HG03439 (cell line): ENCODE results near the gene NRP1.
A peak's percentile ranks its signal among the peaks of the same experiment; 100 is the strongest.

Source experiments
- ATAC-seq: cut with Tn5 transposase; IDR thresholded peaks from one replicate; pipeline ENCODE4 v1.9.1; 2021; ENCODE audit warnings: mild to moderate bottlenecking, moderate library complexity; ENCODE audit not compliant: unreplicated experiment

Gene NRP1

GRCh38 chr10:33192190-33192589 lies 142.3 kb downstream of the NRP1 start:
- ATAC-seq, result no peak

- ATAC-seq, result no peak
Measured at GRCh38 chr10:33190406-33190805, 144.1 kb downstream of the NRP1 start.

GRCh38 chr10:33189808-33190207 lies 144.7 kb downstream of the NRP1 start:
- ATAC-seq, result no peak

GRCh38 chr10:33189363-33189762 lies 145.1 kb downstream of the NRP1 start:
- ATAC-seq, result no peak

- ATAC-seq, result no peak
Measured at GRCh38 chr10:33187427-33187999, 147.0 kb downstream of the NRP1 start.

- ATAC-seq, result no peak
Measured at GRCh38 chr10:33186150-33186549, 148.3 kb downstream of the NRP1 start.

- no peak for ATAC-seq
Measured at GRCh38 chr10:33183655-33184054, 150.8 kb downstream of the NRP1 start.

GRCh38 chr10:33180921-33181320 lies 153.5 kb downstream of the NRP1 start:
- no peak for ATAC-seq

- ATAC-seq, result no peak
Measured at GRCh38 chr10:33180390-33180789, 154.1 kb downstream of the NRP1 start.

- no peak for ATAC-seq
Measured at GRCh38 chr10:33179067-33179466, 155.4 kb downstream of the NRP1 start.

GRCh38 chr10:33178026-33178755 lies 156.3 kb downstream of the NRP1 start:
- no peak for ATAC-seq

GRCh38 chr10:33176688-33177087 lies 157.8 kb downstream of the NRP1 start:
- ATAC-seq, result no peak

GRCh38 chr10:33174674-33175434 lies 159.6 kb downstream of the NRP1 start:
- ATAC-seq, result no peak

GRCh38 chr10:33165911-33166310 lies 168.6 kb downstream of the NRP1 start:
- no peak for ATAC-seq

- ATAC-seq, result no peak
Measured at GRCh38 chr10:33164060-33164709, 170.3 kb downstream of the NRP1 start.

- no peak for ATAC-seq
Measured at GRCh38 chr10:33162248-33162575, 172.3 kb downstream of the NRP1 start.

GRCh38 chr10:33161550-33162247 lies 172.8 kb downstream of the NRP1 start:
- no peak for ATAC-seq

GRCh38 chr10:33160151-33160550 lies 174.3 kb downstream of the NRP1 start:
- ATAC-seq, result no peak

GRCh38 chr10:33157103-33157502 lies 177.4 kb downstream of the NRP1 start:
- ATAC-seq, result no peak

GRCh38 chr10:33155720-33156638 lies 178.5 kb downstream of the NRP1 start:
- peak; percentile 72 for ATAC-seq
